K562 (cell line): ENCODE data around the gene TENM4. TPM values are rescaled to one million over a fixed set of nuclear protein-coding genes. Genes with fewer than 3 reads are reported as not detected.

Experiments used
- ATAC-seq: fragments of 200-7000 bp; cut with Tn5 transposase; 3 replicates; pipeline ENCODE4 v1.9.1; 2020; ENCODE audit warnings: moderate library complexity
- BruUV-seq: library from RNA; stranded (reverse); fragments of 400-500 nt; replicated peaks from 2 replicates; lab custom pipeline; 2021; lab: Mats Ljungman, UMichigan
- CTCF ChIA-PET: fragments of 300-600 bp; formaldehyde crosslinking; extraction: SDS; loops from one replicate; lab custom pipeline; 2021; ENCODE audit warnings: low intra/inter-chr PET ratio; lab: Yijun Ruan, JAX
- POLR2A ChIA-PET: fragments of 300-600, 350-650 bp; sonication (Branson Sonifier 250); formaldehyde crosslinking; extraction: SDS; loops from one replicate; lab custom pipeline; 2021; ENCODE audit warnings: antibody characterized with exemption, inconsistent platforms; lab: Yijun Ruan, JAX
- DNase-seq, 4 experiments: peaks; one replicate each; pipeline versions ENCODE4 v3.0.0 to v3.0.0-alpha.2; 2011 to 2018; ENCODE audit warnings: low spot score in 3 of 4, mixed read lengths in 3 of 4; ENCODE audit errors: extremely low read depth in 1 of 4
- FAIRE-seq: peaks from 2 replicates; lab custom pipeline; 2011; peaks lifted over from hg19 to GRCh38; lab: Jason Lieb, UNC
- H2AFZ ChIP-seq: 2 replicates; pipeline ENCODE4 v1.6.0; 2011; ENCODE audit warnings: low read depth, low read length, control low read depth, inconsistent platforms
- H3K27ac ChIP-seq: fragments of 200-600 bp; 3 replicates; pipeline ENCODE4 v1.8.0; 2011; ENCODE audit warnings: low read depth, mild to moderate bottlenecking, control low read depth, inconsistent platforms, low read length, moderate library complexity, mixed read lengths; ENCODE audit errors: extremely low read depth
- H3K27me3 ChIP-seq, 2 experiments: fragments of 300-600 bp in 1 of 2; 2 replicates in 1 of 2; 3 replicates in 1 of 2; pipeline versions ENCODE4 v1.6.0 to v1.8.0; 2011; ENCODE audit warnings: inconsistent platforms in 2 of 2, low read length in 2 of 2, mild to moderate bottlenecking in 1 of 2, mixed read lengths in 1 of 2, moderate library complexity in 1 of 2; ENCODE audit not compliant: control insufficient read depth in 2 of 2, insufficient read depth in 2 of 2
- H3K36me3 ChIP-seq: fragments of 300-600 bp; 3 replicates; pipeline ENCODE4 v1.8.0; 2011; ENCODE audit warnings: mild to moderate bottlenecking, low read length, inconsistent platforms; ENCODE audit not compliant: control insufficient read depth, insufficient read depth
- H3K4me1 ChIP-seq, 2 experiments: fragments of 200-600 bp in 1 of 2; replicated peaks in 1 of 2; 2 replicates in 1 of 2; 3 replicates in 1 of 2; pipeline versions ENCODE4 v1.5.1 to v1.8.0; 2011; ENCODE audit warnings: inconsistent platforms in 2 of 2, low read length in 2 of 2, mild to moderate bottlenecking in 1 of 2, mixed read lengths in 1 of 2, moderate library complexity in 1 of 2; ENCODE audit not compliant: control insufficient read depth in 2 of 2, insufficient read depth in 2 of 2
- H3K4me2 ChIP-seq: 2 replicates; pipeline ENCODE4 v1.6.1; 2011; ENCODE audit warnings: low read length, control low read depth, inconsistent platforms, mixed read lengths; ENCODE audit not compliant: insufficient read depth
- H3K4me3 ChIP-seq: fragments of 200-600 bp; sonication (generic), shearing (Covaris generic); 2 replicates; pipeline ENCODE4 v1.5.1; 2016; ENCODE audit warnings: control low read depth, inconsistent platforms
- H3K79me2 ChIP-seq: fragments of 200-600 bp; 3 replicates; pipeline ENCODE4 v1.8.0; 2011; ENCODE audit warnings: low read length, inconsistent platforms; ENCODE audit not compliant: control insufficient read depth, insufficient read depth
- H3K9ac ChIP-seq, 2 experiments: 2 replicates each; pipeline versions ENCODE4 v1.6.0 to v1.6.1; 2011; ENCODE audit warnings: low read depth in 2 of 2, low read length in 2 of 2, control low read depth in 1 of 2, inconsistent platforms in 1 of 2, mild to moderate bottlenecking in 1 of 2, mixed read lengths in 1 of 2; ENCODE audit not compliant: insufficient read depth in 1 of 2
- H3K9me1 ChIP-seq: one replicate; pipeline ENCODE4 v1.6.0; 2011; ENCODE audit warnings: inconsistent platforms, mild to moderate bottlenecking, low read length, moderate library complexity; ENCODE audit not compliant: control insufficient read depth, insufficient read depth
- H3K9me3 ChIP-seq: replicated peaks from 2 replicates; pipeline ENCODE4 v1.5.1; 2011; ENCODE audit warnings: low read depth, low read length, inconsistent platforms; ENCODE audit not compliant: control insufficient read depth, insufficient read depth
- H4K20me1 ChIP-seq: replicated peaks from 2 replicates; pipeline ENCODE4 v1.6.1; 2011; ENCODE audit warnings: low read length, inconsistent platforms, mixed read lengths; ENCODE audit not compliant: control insufficient read depth, insufficient read depth
- ARNT ChIP-seq, 2 experiments: fragments of 450-650 bp; IDR thresholded peaks; 2 replicates each; pipeline ENCODE4 v1.6.1; 2016; ENCODE audit warnings: mild to moderate bottlenecking in 1 of 2
- BCLAF1 ChIP-seq, 2 experiments: fragments of 450-650 bp in 1 of 2; IDR thresholded peaks; 2 replicates each; pipeline ENCODE4 v1.6.1; 2011 to 2017; ENCODE audit warnings: low read depth in 2 of 2, antibody characterized with exemption in 1 of 2, borderline replicate concordance in 1 of 2, low read length in 1 of 2, mild to moderate bottlenecking in 1 of 2, mixed read lengths in 1 of 2; ENCODE audit not compliant: control insufficient read depth in 1 of 2
- CXXC5 ChIP-seq: fragments of 250-450 bp; sonication (Bioruptor Pico); IDR thresholded peaks from 2 replicates; pipeline ENCODE4 v1.8.0; 2022; ENCODE audit warnings: inconsistent platforms, mild to moderate bottlenecking, moderate library complexity
- EP400 ChIP-seq: fragments of 450-650 bp; IDR thresholded peaks from 2 replicates; pipeline ENCODE4 v1.6.1; 2017; ENCODE audit warnings: antibody characterized with exemption, mild to moderate bottlenecking, moderate library complexity
- ETV1 ChIP-seq: fragments of 450-650 bp; conservative IDR thresholded peaks from 2 replicates; pipeline ENCODE4 v1.6.1; 2016; ENCODE audit warnings: missing genetic modification characterization, control low read depth, low read depth, missing compliant biosample characterization
- MTA2 ChIP-seq: fragments of 450-650 bp; IDR thresholded peaks from 2 replicates; pipeline ENCODE4 v1.6.1; 2016; ENCODE audit warnings: low read depth
- WGBS: fragments of 100-300 bp; shearing (Covaris generic); methylation state at CpG from one replicate; pipeline ENCODE4 v1.1.6; 2016; ENCODE audit warnings: low coverage, mixed read lengths; ENCODE audit not compliant: insufficient coverage; ENCODE audit errors: missing lambda C conversion rate; 5-methylcytosine and 5-hydroxymethylcytosine counted together
- in situ Hi-C: fragments of 300-500 bp; cut with MboI; formaldehyde crosslinking; loops from 4 replicates; pipeline ENCODE4 v1.15.0; 2018; ENCODE audit warnings: inconsistent platforms, mixed read lengths
- intact Hi-C: fragments of 100-400 bp; cut with micrococcal nuclease; formaldehyde crosslinking; loops from 2 replicates; pipeline ENCODE4 v1.14.2; 2022
- polyA plus RNA-seq, 8 experiments: library from polyadenylated mRNA; depleted of rRNA in 4 of 8; stranded (reverse) in 5 of 8; unstranded in 3 of 8; fragments of >200 nt; fragmentation: Nextera tagmentation in 2 of 8; fragmentation: Illumina TruSeq in 1 of 8; extraction: Ambion mirVana in 2 of 8; extraction: Trizol in 1 of 8; gene quantifications; 2 replicates each; pipeline versions ENCODE4 v1.2.1 to v1.2.3, GENCODE V29; 2011 to 2014; ENCODE audit warnings: inconsistent platforms in 1 of 8, missing spikeins in 1 of 8
- total RNA-seq, 7 experiments: library from RNA; depleted of rRNA in 6 of 7; stranded (reverse); fragments of >200 nt in 6 of 7; fragmentation: Illumina TruSeq in 2 of 7; extraction: Trizol in 2 of 7; gene quantifications; 2 replicates each; pipeline versions ENCODE4 v1.2.1 to v1.2.3, GENCODE V29; 2011 to 2021; ENCODE audit warnings: low replicate concordance in 1 of 7
- TF ChIP-seq, protein P1 (sequence below): fragments of 450-650 bp; formaldehyde crosslinking; IDR thresholded peaks from 2 replicates; pipeline ENCODE4 v1.4.0; 2022; ENCODE audit warnings: missing genetic modification characterization

Gene TENM4
- total and polyA plus RNA-seq, 9 of the 15 experiments (the other 6 are each of a cell fraction or from before 2014, with no cell fraction given) = 0.16 TPM; not detected in 8

DNA sequence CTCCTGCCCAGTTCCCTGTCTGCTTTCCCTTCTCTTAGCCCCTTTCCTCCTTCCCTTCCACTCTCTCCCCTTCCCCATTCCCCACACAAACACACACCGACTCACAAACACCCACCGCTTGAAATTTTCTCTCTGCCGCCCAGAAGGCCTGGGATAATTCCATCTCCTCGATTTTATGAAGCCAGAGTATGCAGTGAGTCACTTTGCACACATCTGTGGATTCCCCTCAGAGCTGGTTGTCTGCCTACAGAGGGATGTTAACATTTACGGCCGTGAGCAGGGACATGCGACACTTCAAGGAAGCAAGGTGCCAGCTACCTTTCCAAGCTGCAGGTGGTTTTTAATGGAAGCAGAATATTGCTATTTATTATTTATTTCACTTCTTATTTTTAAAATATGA is 332.0 kb downstream of the TENM4 start (continued):
- TF ChIP-seq BCLAF1 (IDR thresholded peaks at IDR 0.05; ENCODE audit: borderline replicate concordance in 1 of 2, control insufficient read depth in 1 of 2, low read depth in 2 of 2, low read length in 1 of 2) (no peak), EP400 (no peak), MTA2 (no peak), ETV1 (no peak), ARNT (IDR thresholded peaks at IDR 0.05) (no peak), CXXC5 (CRISPR knock-in tag) (no peak)
- TF ChIP-seq, protein P1, sequence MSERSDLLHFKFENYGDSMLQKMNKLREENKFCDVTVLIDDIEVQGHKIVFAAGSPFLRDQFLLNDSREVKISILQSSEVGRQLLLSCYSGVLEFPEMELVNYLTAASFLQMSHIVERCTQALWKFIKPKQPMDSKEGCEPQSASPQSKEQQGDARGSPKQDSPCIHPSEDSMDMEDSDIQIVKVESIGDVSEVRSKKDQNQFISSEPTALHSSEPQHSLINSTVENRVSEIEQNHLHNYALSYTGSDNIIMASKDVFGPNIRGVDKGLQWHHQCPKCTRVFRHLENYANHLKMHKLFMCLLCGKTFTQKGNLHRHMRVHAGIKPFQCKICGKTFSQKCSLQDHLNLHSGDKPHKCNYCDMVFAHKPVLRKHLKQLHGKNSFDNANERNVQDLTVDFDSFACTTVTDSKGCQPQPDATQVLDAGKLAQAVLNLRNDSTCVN = no peak

DNA sequence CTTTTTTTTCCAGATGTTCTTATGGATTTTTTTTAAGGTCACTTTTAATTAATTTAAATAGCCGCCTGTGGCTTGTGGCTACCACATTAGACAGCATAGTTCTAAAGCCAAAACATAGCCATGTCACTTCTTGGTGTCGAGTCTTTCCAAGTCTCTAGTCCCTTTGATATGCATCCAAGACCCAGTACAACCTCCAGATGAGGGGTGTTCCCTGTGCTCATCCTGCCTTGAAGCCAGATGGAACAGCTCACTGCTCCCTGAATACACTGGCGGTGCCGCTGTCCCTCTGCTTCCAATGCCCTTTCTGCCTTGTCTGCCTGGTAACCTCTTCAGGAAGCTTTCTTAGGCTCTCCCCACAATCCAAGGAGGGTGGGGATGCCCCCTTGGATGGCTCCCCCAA is 338.0 kb downstream of the TENM4 start:
- in situ Hi-C loops (no loop called here), intact Hi-C loops (no loop called here)
- no peak for FAIRE-seq
- Histone ChIP-seq H3K27me3 (no peaks in the 10 kb centered on the region), H3K9me3 (no peaks in the 10 kb centered on the region), H3K4me2 (no peak overlapping the region), H3K9ac (no peak overlapping the region), H3K79me2 (no peaks in the 10 kb centered on the region), H3K27ac (no peak overlapping the region), H4K20me1 (no peaks in the 10 kb centered on the region), H3K4me3 (no peak overlapping the region), H2AFZ (no peak overlapping the region), H3K36me3 (no peaks in the 10 kb centered on the region), H3K9me1 (no peaks in the 10 kb centered on the region), H3K4me1 (no peaks in the 10 kb centered on the region)
- ATAC-seq = no peak
- POLR2A ChIA-PET = no interaction called here
- no TSS peak for BruUV-seq
- CTCF ChIA-PET = no interaction called here
- DNase-seq = no peak
- 0% methylated on average over 4 of the region's 4 CpGs for WGBS
